Endothelial cell of umbilical vein (primary cell): ENCODE measurements around the gene HOXC11. TPM values are rescaled to one million over a fixed set of nuclear protein-coding genes. Genes with fewer than 3 reads are reported as not detected.
A peak's percentile ranks its signal among the peaks of the same experiment; 100 is the strongest.

Experiments used
- BruUV-seq: library from RNA; stranded (reverse); fragments of 400-500 nt; replicated peaks from 2 replicates; lab custom pipeline; 2021; lab: Mats Ljungman, UMichigan
- CTCF ChIA-PET: fragments of 300-600, 350-600 bp; sonication (Branson Sonifier 250); formaldehyde crosslinking; loops from one replicate; lab custom pipeline; 2021; ENCODE audit warnings: antibody characterized with exemption, inconsistent platforms; lab: Charles Lee
- POLR2A ChIA-PET: fragments of 300-600, 350-600 bp; sonication (Branson Sonifier 250); formaldehyde crosslinking; loops from one replicate; lab custom pipeline; 2021; ENCODE audit warnings: antibody characterized with exemption, inconsistent platforms; lab: Charles Lee
- DNase-seq: peaks from one replicate; pipeline ENCODE4 v3.0.0-alpha.2; 2011; ENCODE audit warnings: low read depth, low spot score
- FAIRE-seq: peaks from 2 replicates; lab custom pipeline; 2011; peaks lifted over from hg19 to GRCh38; lab: Jason Lieb, UNC
- H2AFZ ChIP-seq: 2 replicates; pipeline ENCODE4 v1.6.0; 2012; ENCODE audit warnings: low read depth, low read length, control low read depth, inconsistent platforms
- H3K27ac ChIP-seq: 2 replicates; pipeline ENCODE4 v1.5.1; 2011; ENCODE audit warnings: low read depth, mild to moderate bottlenecking, control low read depth, low read length, moderate library complexity; ENCODE audit not compliant: insufficient read depth
- H3K27me3 ChIP-seq, 2 experiments: 2 replicates each; pipeline versions ENCODE4 v1.6.0 to v1.6.1; 2011; ENCODE audit warnings: low read length in 2 of 2, mixed read lengths in 1 of 2; ENCODE audit not compliant: control insufficient read depth in 2 of 2, insufficient read depth in 2 of 2
- H3K36me3 ChIP-seq, 2 experiments: 2 replicates in 1 of 2; 3 replicates in 1 of 2; pipeline ENCODE4 v1.5.1; 2011; ENCODE audit warnings: low read length in 2 of 2, mild to moderate bottlenecking in 1 of 2, moderate library complexity in 1 of 2; ENCODE audit not compliant: control insufficient read depth in 2 of 2, insufficient read depth in 2 of 2; ENCODE audit errors: extremely low read depth in 1 of 2
- H3K4me1 ChIP-seq: 3 replicates; pipeline ENCODE4 v1.5.1; 2011; ENCODE audit warnings: mild to moderate bottlenecking, low read length; ENCODE audit not compliant: control insufficient read depth, insufficient read depth; ENCODE audit errors: extremely low read depth
- H3K4me2 ChIP-seq: 2 replicates; pipeline ENCODE4 v1.6.1; 2011; ENCODE audit warnings: low read length, control low read depth, mixed read lengths; ENCODE audit not compliant: insufficient read depth
- H3K4me3 ChIP-seq, 3 experiments: fragments of 200-600 bp in 1 of 3; sonication (generic), shearing (Covaris generic) in 1 of 3; replicated peaks in 1 of 3; 2 replicates each; pipeline ENCODE4 v1.5.1; 2011 to 2016; ENCODE audit warnings: control low read depth in 3 of 3, low read length in 3 of 3, mild to moderate bottlenecking in 2 of 3, inconsistent platforms in 1 of 3, low read depth in 1 of 3, moderate library complexity in 1 of 3; ENCODE audit not compliant: insufficient read depth in 1 of 3
- H3K79me2 ChIP-seq: 2 replicates; pipeline ENCODE4 v1.6.0; 2012; ENCODE audit warnings: low read length, inconsistent platforms; ENCODE audit not compliant: control insufficient read depth, insufficient read depth
- H3K9ac ChIP-seq: replicated peaks from 2 replicates; pipeline ENCODE3; 2011; ENCODE audit warnings: low read length, control low read depth; ENCODE audit not compliant: insufficient read depth; ENCODE audit errors: extremely low read depth
- H3K9me1 ChIP-seq: replicated peaks from 3 replicates; pipeline ENCODE4 v1.6.0; 2011; ENCODE audit warnings: mild to moderate bottlenecking, low read length; ENCODE audit not compliant: control insufficient read depth, insufficient read depth; ENCODE audit errors: extremely low read depth
- H3K9me3 ChIP-seq: replicated peaks from 2 replicates; pipeline ENCODE4 v1.5.1; 2012; ENCODE audit warnings: low read length, inconsistent platforms; ENCODE audit not compliant: control insufficient read depth, insufficient read depth
- H4K20me1 ChIP-seq: replicated peaks from 2 replicates; pipeline ENCODE3; 2011; ENCODE audit warnings: mild to moderate bottlenecking, low read length; ENCODE audit not compliant: control insufficient read depth, insufficient read depth; ENCODE audit errors: extremely low read depth
- CTCF ChIP-seq, 2 donors: IDR thresholded peaks; 1 replicate in 1 of 2; 2 replicates in 1 of 2; pipeline ENCODE4 v1.5.1; 2011; ENCODE audit warnings: low read length in 2 of 2, mild to moderate bottlenecking in 2 of 2, moderate library complexity in 2 of 2, control low read depth in 1 of 2, inconsistent platforms in 1 of 2, low read depth in 1 of 2; ENCODE audit not compliant: insufficient read depth in 1 of 2; ENCODE audit errors: extremely low read depth in 1 of 2
- EZH2 ChIP-seq: IDR thresholded peaks from 2 replicates; pipeline ENCODE4 v1.6.1; 2012; ENCODE audit warnings: borderline replicate concordance, low read depth, mild to moderate bottlenecking, moderate library complexity, low read length, inconsistent platforms; ENCODE audit not compliant: severe bottlenecking
- GATA2 ChIP-seq: IDR thresholded peaks from 2 replicates; pipeline ENCODE4 v1.7.0; 2011; ENCODE audit warnings: low read depth, mild to moderate bottlenecking, moderate library complexity, mixed read lengths, low read length; ENCODE audit not compliant: insufficient read length, insufficient read depth
- MYC ChIP-seq: IDR thresholded peaks from one replicate; pipeline ENCODE4 v1.6.1; 2011; ENCODE audit warnings: mild to moderate bottlenecking, low read depth, low read length
- POLR2AphosphoS5 ChIP-seq: IDR thresholded peaks from 2 replicates; pipeline ENCODE4 v1.6.1; 2012; ENCODE audit warnings: low read depth, mild to moderate bottlenecking, control low read depth, low read length, moderate library complexity; ENCODE audit not compliant: insufficient read depth
- dilution Hi-C: fragments of 300-500 bp; cut with MboI; formaldehyde crosslinking; loops from one replicate; pipeline ENCODE4 v1.15.0; 2019; ENCODE audit warnings: low sequenced_read_pairs; ENCODE audit not compliant: extremely low pct_ligation_motif_present
- intact Hi-C: fragments of 100-400 bp; cut with micrococcal nuclease; formaldehyde crosslinking; loops from one replicate; pipeline ENCODE4 v1.10.0; 2022
- polyA plus RNA-seq, 4 experiments: library from polyadenylated mRNA; depleted of rRNA in 3 of 4; stranded (reverse) in 3 of 4; unstranded in 1 of 4; fragments of >200 nt; gene quantifications; 2 replicates each; pipeline versions ENCODE4 v1.2.1 to v1.2.3, GENCODE V29; 2011 to 2012; ENCODE audit warnings: missing spikeins in 1 of 4
- total RNA-seq: library from RNA; stranded (reverse); gene quantifications from 2 replicates; pipeline ENCODE4 v1.2.3, GENCODE V29; 2021
- TF ChIP-seq, protein P1 (sequence below): IDR thresholded peaks from 2 replicates; pipeline ENCODE4 v1.6.1; 2011; ENCODE audit not compliant: insufficient read depth, insufficient read length

HOXC11 gene
- total and polyA plus RNA-seq, 2 donors (not counting 3 experiments of a cell fraction or from before 2014, with no cell fraction given): not detected

GRCh38 chr12:53983568-53983949 lies 10.6 kb downstream of the HOXC11 start:
- H3K4me3 ChIP-seq: no peak overlapping the region
- no peak overlapping the region for H3K27ac ChIP-seq
- H3K27me3 ChIP-seq: peaks cover 87 to 92% of the 10 kb centered on the region in 2 experiments
- H3K4me1 ChIP-seq: no peaks in the 10 kb centered on the region
- no peaks in the 10 kb centered on the region for H4K20me1 ChIP-seq
- no peak overlapping the region for H3K9ac ChIP-seq
- BruUV-seq: no TSS peak
- DNase-seq (no peak), FAIRE-seq (no peak)
- CTCF ChIA-PET: interaction anchor here (3.2 to 3.9 kb wide), 2 partner anchors 218 to 224 kb away, joined by 34 to 44 read pairs; no protein-coding TSS in a partner anchor
- H3K9me3 ChIP-seq: no peaks in the 10 kb centered on the region
- no peaks in the 10 kb centered on the region for H3K79me2 ChIP-seq
- H2AFZ ChIP-seq: no peak overlapping the region
- TF ChIP-seq POLR2AphosphoS5 (no peak), GATA2 (no peak), EZH2 (peak; percentile 78), CTCF (IDR thresholded peaks at IDR 0.05; ENCODE audit: extremely low read depth in 1 of 2, insufficient read depth in 1 of 2, low read depth in 1 of 2, low read length in 2 of 2) (no peak), MYC (no peak)
- TF ChIP-seq, protein P1, sequence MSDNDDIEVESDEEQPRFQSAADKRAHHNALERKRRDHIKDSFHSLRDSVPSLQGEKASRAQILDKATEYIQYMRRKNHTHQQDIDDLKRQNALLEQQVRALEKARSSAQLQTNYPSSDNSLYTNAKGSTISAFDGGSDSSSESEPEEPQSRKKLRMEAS: no peak
- POLR2A ChIA-PET: no interaction called here
- H3K36me3 ChIP-seq: no peaks in the 10 kb centered on the region
- no peaks in the 10 kb centered on the region for H3K9me1 ChIP-seq
- intact Hi-C loops (no loop called here), dilution Hi-C loops (no loop called here)
- no peak overlapping the region for H3K4me2 ChIP-seq
